K562 (cell line): ENCODE data around the gene PXN. TPM values are rescaled to one million over a fixed set of nuclear protein-coding genes. Genes with fewer than 3 reads are reported as not detected.

Experiments used
- ARID1B ChIP-seq: fragments of 450-650 bp; IDR thresholded peaks from 2 replicates; pipeline ENCODE4 v1.6.1; 2016; ENCODE audit warnings: antibody characterized with exemption, mild to moderate bottlenecking, inconsistent platforms
- COPS2 ChIP-seq: fragments of 450-650 bp; conservative IDR thresholded peaks from 2 replicates; pipeline ENCODE4 v1.6.1; 2016; ENCODE audit warnings: mild to moderate bottlenecking, moderate library complexity
- FOXA3 ChIP-seq, 2 experiments: fragments of 450-650 bp in 1 of 2; sonication (generic) in 1 of 2; formaldehyde crosslinking; IDR thresholded peaks in 1 of 2; conservative IDR thresholded peaks in 1 of 2; 2 replicates each; pipeline versions ENCODE4 v1.4.0 to v1.8.0; 2020 to 2022; ENCODE audit warnings: mild to moderate bottlenecking in 2 of 2, missing genetic modification reagents in 1 of 2
- KDM4B ChIP-seq, 2 experiments: fragments of 450-650 bp in 1 of 2; sonication (generic) in 1 of 2; IDR thresholded peaks; 2 replicates each; pipeline ENCODE4 v1.6.1; 2016 to 2017; ENCODE audit warnings: borderline replicate concordance in 2 of 2, antibody characterized with exemption in 1 of 2, low read depth in 1 of 2, mild to moderate bottlenecking in 1 of 2
- KHSRP ChIP-seq: fragments of 450-650 bp; IDR thresholded peaks from 2 replicates; pipeline ENCODE4 v1.6.1; 2017
- KLF1 ChIP-seq: fragments of 450-650 bp; IDR thresholded peaks from 2 replicates; pipeline ENCODE4 v1.6.1; 2016; ENCODE audit warnings: missing genetic modification characterization, missing compliant biosample characterization
- LARP7 ChIP-seq: fragments of 450-650 bp; IDR thresholded peaks from 2 replicates; pipeline ENCODE4 v1.6.1; 2016
- PATZ1 ChIP-seq: fragments of 250-450 bp; sonication (Bioruptor Pico); IDR thresholded peaks from 2 replicates; pipeline ENCODE4 v1.5.0; 2020; ENCODE audit warnings: mild to moderate bottlenecking, borderline replicate concordance
- PHB ChIP-seq: fragments of 250-450 bp; sonication (Bioruptor Pico); IDR thresholded peaks from 2 replicates; pipeline ENCODE4 v1.5.0; 2021
- PML ChIP-seq: IDR thresholded peaks from 2 replicates; pipeline ENCODE4 v1.6.1; 2012; ENCODE audit warnings: low read length, inconsistent platforms
- PPARD ChIP-seq: fragments of 250-450 bp; sonication (Bioruptor Pico); IDR thresholded peaks from 2 replicates; pipeline ENCODE4 v1.8.0; 2022; ENCODE audit warnings: inconsistent platforms, mild to moderate bottlenecking, moderate library complexity
- PYGO2 ChIP-seq: fragments of 450-650 bp; IDR thresholded peaks from 2 replicates; pipeline ENCODE4 v1.6.1; 2016; ENCODE audit warnings: mild to moderate bottlenecking, missing genetic modification characterization, moderate library complexity, missing compliant biosample characterization
- RBM14 ChIP-seq: fragments of 200-400 bp; formaldehyde crosslinking; IDR thresholded peaks from 2 replicates; pipeline ENCODE4 v1.6.1; 2018; ENCODE audit warnings: low read depth, mild to moderate bottlenecking, low read length, moderate library complexity, borderline replicate concordance; ENCODE audit not compliant: insufficient read depth
- SMAD3 ChIP-seq: fragments of 450-650 bp; formaldehyde crosslinking; conservative IDR thresholded peaks from 2 replicates; pipeline ENCODE4 v1.4.0; 2020; ENCODE audit warnings: mild to moderate bottlenecking
- SRSF7 ChIP-seq: fragments of 200-400 bp; formaldehyde crosslinking; optimal IDR thresholded peaks from 2 replicates; pipeline ENCODE3; 2017; ENCODE audit warnings: mild to moderate bottlenecking, low read depth, low read length
- THAP7 ChIP-seq: fragments of 250-450 bp; sonication (Bioruptor Pico); IDR thresholded peaks from 2 replicates; pipeline ENCODE4 v1.5.0; 2021
- ZBTB43 ChIP-seq: sonication (generic); formaldehyde crosslinking; IDR thresholded peaks from 2 replicates; pipeline ENCODE4 v1.8.0; 2023; ENCODE audit warnings: mild to moderate bottlenecking, missing genetic modification reagents
- ZBTB8A ChIP-seq: fragments of 450-650 bp; IDR thresholded peaks from 2 replicates; pipeline ENCODE4 v1.6.1; 2018; ENCODE audit warnings: mild to moderate bottlenecking, moderate library complexity; ENCODE audit not compliant: partially characterized antibody
- ZNF766 ChIP-seq: fragments of 200-800 bp; sonication (Bioruptor generic); conservative IDR thresholded peaks from 2 replicates; pipeline ENCODE4 v1.6.1; 2016; ENCODE audit warnings: missing genetic modification characterization, missing compliant biosample characterization
- ZNF785 ChIP-seq: fragments of 250-450 bp; sonication (Bioruptor Pico); IDR thresholded peaks from 2 replicates; pipeline ENCODE4 v1.4.0; 2020; ENCODE audit warnings: mild to moderate bottlenecking
- polyA plus RNA-seq, 8 experiments: library from polyadenylated mRNA; depleted of rRNA in 4 of 8; stranded (reverse) in 5 of 8; unstranded in 3 of 8; fragments of >200 nt; fragmentation: Nextera tagmentation in 2 of 8; fragmentation: Illumina TruSeq in 1 of 8; extraction: Ambion mirVana in 2 of 8; extraction: Trizol in 1 of 8; gene quantifications; 2 replicates each; pipeline versions ENCODE4 v1.2.1 to v1.2.3, GENCODE V29; 2011 to 2014; ENCODE audit warnings: inconsistent platforms in 1 of 8, missing spikeins in 1 of 8
- total RNA-seq, 7 experiments: library from RNA; depleted of rRNA in 6 of 7; stranded (reverse); fragments of >200 nt in 6 of 7; fragmentation: Illumina TruSeq in 2 of 7; extraction: Trizol in 2 of 7; gene quantifications; 2 replicates each; pipeline versions ENCODE4 v1.2.1 to v1.2.3, GENCODE V29; 2011 to 2021; ENCODE audit warnings: low replicate concordance in 1 of 7
- TF ChIP-seq, protein P1 (sequence below): fragments of 200-400 bp; formaldehyde crosslinking; IDR thresholded peaks from 2 replicates; pipeline ENCODE4 v1.6.1; 2017; ENCODE audit warnings: mild to moderate bottlenecking, low read depth, low read length, moderate library complexity

PXN gene
- total and polyA plus RNA-seq, 9 of the 15 experiments (the other 6 are each of a cell fraction or from before 2014, with no cell fraction given): 4.0 to 74.1 (median 18.6) TPM

- peak; percentile 9; the same call in 1 of the 2 replicates for TF ChIP-seq THAP7 (CRISPR knock-in tag)
- 0 out of 2 replicates have a peak, but pooled peaks have one; percentile 27 for TF ChIP-seq ARID1B
- TF ChIP-seq ZBTB8A: peak; percentile 60
- TF ChIP-seq SRSF7: no peak
- no peak for TF ChIP-seq PPARD
- TF ChIP-seq FOXA3 (CRISPR knock-in tag; conservative IDR thresholded peaks at IDR 0.05 in 1 of 2, IDR thresholded peaks at IDR 0.05 in 1 of 2): peak in 1 of 2 experiments; percentile 75; a peak in 2 of 4 replicates
- TF ChIP-seq COPS2: no peak
- no peak for TF ChIP-seq KHSRP
- peak; percentile 82 for TF ChIP-seq ZNF766 (CRISPR knock-in tag)
- no peak for TF ChIP-seq LARP7
- TF ChIP-seq PATZ1: no peak
- TF ChIP-seq PYGO2 (tag): no peak
- no peak for TF ChIP-seq PHB (CRISPR knock-in tag)
- no peak for TF ChIP-seq RBM14
- TF ChIP-seq PML: peak; percentile 100
- no peak for TF ChIP-seq ZNF785
- peak; percentile 70; the same call in 1 of the 2 replicates for TF ChIP-seq SMAD3
- TF ChIP-seq, protein P1, sequence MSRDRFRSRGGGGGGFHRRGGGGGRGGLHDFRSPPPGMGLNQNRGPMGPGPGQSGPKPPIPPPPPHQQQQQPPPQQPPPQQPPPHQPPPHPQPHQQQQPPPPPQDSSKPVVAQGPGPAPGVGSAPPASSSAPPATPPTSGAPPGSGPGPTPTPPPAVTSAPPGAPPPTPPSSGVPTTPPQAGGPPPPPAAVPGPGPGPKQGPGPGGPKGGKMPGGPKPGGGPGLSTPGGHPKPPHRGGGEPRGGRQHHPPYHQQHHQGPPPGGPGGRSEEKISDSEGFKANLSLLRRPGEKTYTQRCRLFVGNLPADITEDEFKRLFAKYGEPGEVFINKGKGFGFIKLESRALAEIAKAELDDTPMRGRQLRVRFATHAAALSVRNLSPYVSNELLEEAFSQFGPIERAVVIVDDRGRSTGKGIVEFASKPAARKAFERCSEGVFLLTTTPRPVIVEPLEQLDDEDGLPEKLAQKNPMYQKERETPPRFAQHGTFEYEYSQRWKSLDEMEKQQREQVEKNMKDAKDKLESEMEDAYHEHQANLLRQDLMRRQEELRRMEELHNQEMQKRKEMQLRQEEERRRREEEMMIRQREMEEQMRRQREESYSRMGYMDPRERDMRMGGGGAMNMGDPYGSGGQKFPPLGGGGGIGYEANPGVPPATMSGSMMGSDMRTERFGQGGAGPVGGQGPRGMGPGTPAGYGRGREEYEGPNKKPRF: no peak
- peak; percentile 27; the same call in 1 of the 2 replicates for TF ChIP-seq ZBTB43
- TF ChIP-seq KDM4B (IDR thresholded peaks at IDR 0.05; ENCODE audit: borderline replicate concordance in 2 of 2, low read depth in 1 of 2): peak in 1 of 2 experiments; percentile 99; a peak in 2 of 4 replicates
- TF ChIP-seq KLF1 (tag): peak; percentile 41; the same call in 1 of the 2 replicates
These were observed 27.4 kb upstream of the PXN start, which contains the start of gene RNU4-1 (continued) for GRCh38 chr12:120292661-120293531.
